HepG2 (cell line): ENCODE data around the gene CROT. TPM values are rescaled to one million over a fixed set of nuclear protein-coding genes. Genes with fewer than 3 reads are reported as not detected.

ENCODE experiments used
- ATAC-seq: fragments of 200-7000 bp; cut with Tn5 transposase; 3 replicates; pipeline ENCODE4 v1.9.1; 2020; ENCODE audit warnings: mild to moderate bottlenecking, moderate library complexity
- BruUV-seq: library from RNA; stranded (reverse); fragments of 400-500 nt; replicated peaks from 2 replicates; lab custom pipeline; 2021; lab: Mats Ljungman, UMichigan
- CTCF ChIA-PET: fragments of 300-600 bp; formaldehyde crosslinking; extraction: SDS; loops from one replicate; lab custom pipeline; 2021; ENCODE audit warnings: low total read pairs, inconsistent platforms, low intra/inter-chr PET ratio; lab: Yijun Ruan, JAX
- POLR2A ChIA-PET: fragments of 350-600 bp; sonication (Branson Sonifier 250); formaldehyde crosslinking; loops from one replicate; lab custom pipeline; 2020; ENCODE audit warnings: antibody characterized with exemption, inconsistent platforms; lab: Yijun Ruan, JAX
- DNase-seq: peaks from one replicate; pipeline ENCODE4 v3.0.0-alpha.2; 2015; ENCODE audit warnings: low spot score
- FAIRE-seq: peaks from 3 replicates; lab custom pipeline; 2011; peaks lifted over from hg19 to GRCh38; lab: Jason Lieb, UNC
- H2AFZ ChIP-seq: one replicate; pipeline ENCODE4 v1.6.1; 2011; ENCODE audit warnings: low read length, inconsistent platforms
- H3K27ac ChIP-seq: fragments of 300-600 bp; 3 replicates; pipeline ENCODE4 v1.8.0; 2011; ENCODE audit warnings: mixed run types, mild to moderate bottlenecking, mixed read lengths, low read length, inconsistent platforms; ENCODE audit not compliant: insufficient read depth; ENCODE audit errors: extremely low read length
- H3K27me3 ChIP-seq, 2 experiments: fragments of 200-600 bp in 1 of 2; 2 replicates in 1 of 2; 3 replicates in 1 of 2; pipeline versions ENCODE4 v1.6.0 to v1.8.0; 2011; ENCODE audit warnings: low read length in 2 of 2, mild to moderate bottlenecking in 2 of 2, moderate library complexity in 2 of 2, inconsistent platforms in 1 of 2; ENCODE audit not compliant: insufficient read depth in 2 of 2, control insufficient read depth in 1 of 2
- H3K36me3 ChIP-seq, 2 experiments: fragments of 200-600 bp in 1 of 2; replicated peaks in 1 of 2; 2 replicates in 1 of 2; 3 replicates in 1 of 2; pipeline versions ENCODE4 v1.5.1 to v1.8.0; 2011; ENCODE audit warnings: low read length in 2 of 2, inconsistent platforms in 1 of 2; ENCODE audit not compliant: insufficient read depth in 2 of 2, control insufficient read depth in 1 of 2
- H3K4me1 ChIP-seq: 2 replicates; pipeline ENCODE4 v1.5.1; 2012; ENCODE audit warnings: low read length, inconsistent platforms; ENCODE audit not compliant: insufficient read depth
- H3K4me2 ChIP-seq: 2 replicates; pipeline ENCODE4 v1.6.0; 2011; ENCODE audit warnings: low read depth, low read length, inconsistent platforms
- H3K4me3 ChIP-seq, 3 experiments: fragments of 200-600 bp in 1 of 3; sonication (generic), shearing (Covaris generic) in 1 of 3; replicated peaks in 1 of 3; 2 replicates each; pipeline ENCODE4 v1.5.1; 2011 to 2016; ENCODE audit warnings: low read length in 3 of 3, inconsistent platforms in 2 of 3, low read depth in 2 of 3, mild to moderate bottlenecking in 2 of 3, control low read depth in 1 of 3, mixed read lengths in 1 of 3; ENCODE audit not compliant: insufficient read depth in 1 of 3
- H3K79me2 ChIP-seq: one replicate; pipeline ENCODE4 v1.6.1; 2011; ENCODE audit warnings: low read length, inconsistent platforms; ENCODE audit not compliant: insufficient read depth
- H3K9ac ChIP-seq: 2 replicates; pipeline ENCODE4 v1.6.0; 2011; ENCODE audit warnings: mild to moderate bottlenecking, low read depth, low read length, inconsistent platforms; ENCODE audit not compliant: insufficient read depth
- H3K9me3 ChIP-seq: 2 replicates; pipeline ENCODE4 v1.5.1; 2012; ENCODE audit warnings: mild to moderate bottlenecking, low read length
- H4K20me1 ChIP-seq: 2 replicates; pipeline ENCODE4 v1.6.0; 2011; ENCODE audit warnings: inconsistent platforms, mild to moderate bottlenecking, low read length, moderate library complexity; ENCODE audit not compliant: insufficient read depth
- ARID2 ChIP-seq: sonication (generic); formaldehyde crosslinking; IDR thresholded peaks from 2 replicates; pipeline ENCODE4 v1.8.1; 2022; ENCODE audit warnings: mild to moderate bottlenecking, missing genetic modification reagents, borderline replicate concordance
- BORCS8-MEF2B ChIP-seq: sonication (generic); formaldehyde crosslinking; IDR thresholded peaks from 2 replicates; pipeline ENCODE4 v1.8.0; 2022; ENCODE audit warnings: mild to moderate bottlenecking, missing genetic modification reagents
- HHEX ChIP-seq: IDR thresholded peaks from 2 replicates; pipeline ENCODE4 v1.6.1; 2016; ENCODE audit warnings: control low read depth
- HNF1B ChIP-seq: sonication (generic); formaldehyde crosslinking; IDR thresholded peaks from 2 replicates; pipeline ENCODE4 v1.5.1; 2020; ENCODE audit warnings: mild to moderate bottlenecking, moderate library complexity, missing genetic modification reagents
- IKZF1 ChIP-seq: fragments of 450-650 bp; IDR thresholded peaks from 2 replicates; pipeline ENCODE4 v1.7.1; 2016
- JDP2 ChIP-seq: sonication (generic); formaldehyde crosslinking; IDR thresholded peaks from 2 replicates; pipeline ENCODE4 v1.8.1; 2022; ENCODE audit warnings: missing genetic modification reagents, borderline replicate concordance
- KDM5B ChIP-seq: sonication (generic); formaldehyde crosslinking; IDR thresholded peaks from 2 replicates; pipeline ENCODE4 v1.4.0; 2020; ENCODE audit warnings: missing genetic modification reagents, mild to moderate bottlenecking, borderline replicate concordance
- MTF2 ChIP-seq: sonication (generic); formaldehyde crosslinking; IDR thresholded peaks from 2 replicates; pipeline ENCODE4 v1.5.0; 2020; ENCODE audit warnings: missing genetic modification reagents, borderline replicate concordance
- RAD21 ChIP-seq: fragments of 450-650 bp; formaldehyde crosslinking; IDR thresholded peaks from 2 replicates; pipeline ENCODE4 v1.5.0; 2020; ENCODE audit warnings: mild to moderate bottlenecking
- SMYD3 ChIP-seq: sonication (generic); formaldehyde crosslinking; IDR thresholded peaks from 2 replicates; pipeline ENCODE4 v1.8.1; 2023; ENCODE audit warnings: mild to moderate bottlenecking, missing genetic modification reagents
- SP4 ChIP-seq: sonication (generic); formaldehyde crosslinking; IDR thresholded peaks from 2 replicates; pipeline ENCODE4 v1.8.1; 2023; ENCODE audit warnings: mild to moderate bottlenecking, missing genetic modification reagents
- SUZ12 ChIP-seq: fragments of 150-350 bp; IDR thresholded peaks from 2 replicates; pipeline ENCODE4 v1.6.1; 2014; ENCODE audit warnings: low read depth, low read length
- TAF15 ChIP-seq: fragments of 200-400 bp; formaldehyde crosslinking; IDR thresholded peaks from one replicate; pipeline ENCODE4 v1.6.1; 2018; ENCODE audit warnings: mild to moderate bottlenecking, low read depth, low read length; ENCODE audit not compliant: poor library complexity, severe bottlenecking
- ZFP91 ChIP-seq: sonication (generic); formaldehyde crosslinking; IDR thresholded peaks from 2 replicates; pipeline ENCODE4 v1.9.0; 2022; ENCODE audit warnings: missing genetic modification reagents, mild to moderate bottlenecking, borderline replicate concordance
- ZNF282 ChIP-seq: fragments of 450-650 bp; IDR thresholded peaks from 2 replicates; pipeline ENCODE4 v1.6.1; 2018; ENCODE audit not compliant: partially characterized antibody
- ZNF383 ChIP-seq: sonication (generic); formaldehyde crosslinking; IDR thresholded peaks from 2 replicates; pipeline ENCODE4 v1.4.0; 2020; ENCODE audit warnings: missing genetic modification reagents, mild to moderate bottlenecking, borderline replicate concordance
- WGBS: methylation state at CpG from one replicate; pipeline ENCODE4 v1.1.6; 2017; ENCODE audit warnings: low lambda C conversion rate; 5-methylcytosine and 5-hydroxymethylcytosine counted together
- in situ Hi-C: cut with HindIII; loops from 2 replicates; pipeline ENCODE4 v1.10.0; 2017; ENCODE audit warnings: low pct_unique_long_range_greater_than_20kb; ENCODE audit not compliant: extremely low pct_ligation_motif_present
- intact Hi-C: fragments of 100-400 bp; cut with micrococcal nuclease; formaldehyde crosslinking; loops from one replicate; pipeline ENCODE4 v1.10.0; 2022; ENCODE audit not compliant: unreplicated experiment
- polyA plus RNA-seq, 8 experiments: library from polyadenylated mRNA; depleted of rRNA in 3 of 8; stranded (reverse) in 7 of 8; unstranded in 1 of 8; fragments of >200 nt; fragmentation: Illumina TruSeq in 4 of 8; extraction: Trizol in 4 of 8; gene quantifications; 2 replicates each; pipeline versions ENCODE4 v1.2.1 to v1.2.3, GENCODE V29; 2011 to 2016; ENCODE audit warnings: low read depth in 4 of 8, missing spikeins in 1 of 8, mixed read lengths in 1 of 8; ENCODE audit not compliant: insufficient read depth in 1 of 8
- total RNA-seq, 5 experiments: library from RNA; depleted of rRNA; stranded (reverse); fragments of >200 nt; fragmentation: Illumina TruSeq; extraction: Trizol; gene quantifications; 2 replicates each; pipeline ENCODE4 v1.2.3, GENCODE V29; 2016; ENCODE audit warnings: low read depth in 1 of 5
- TF ChIP-seq, protein P1 (sequence below): sonication (generic); formaldehyde crosslinking; IDR thresholded peaks from 2 replicates; pipeline ENCODE4 v1.5.0; 2020; ENCODE audit warnings: mild to moderate bottlenecking, missing genetic modification reagents

Gene CROT
- total and polyA plus RNA-seq, 2 of the 13 experiments (the other 11 are each of a cell fraction or from before 2014, with no cell fraction given) = 5.0 to 13.7 TPM

- WGBS = 93% methylated on average over 2 of the region's 2 CpGs
- Histone ChIP-seq H3K27me3 (no peaks in the 10 kb centered on the region), H3K9ac (no peak overlapping the region), H4K20me1 (no peaks in the 10 kb centered on the region), H3K4me2 (no peak overlapping the region), H3K4me3 (no peak overlapping the region), H3K27ac (no peak overlapping the region)
- BruUV-seq = no TSS peak
- in situ Hi-C loops = no loop called here
- no peak for ATAC-seq
- CTCF ChIA-PET = no interaction called here
- TF ChIP-seq JDP2 = no peak
- TF ChIP-seq BORCS8-MEF2B (CRISPR knock-in tag) = no peak
- no peak for TF ChIP-seq ZNF383 (CRISPR knock-in tag)
- TF ChIP-seq, protein P1, sequence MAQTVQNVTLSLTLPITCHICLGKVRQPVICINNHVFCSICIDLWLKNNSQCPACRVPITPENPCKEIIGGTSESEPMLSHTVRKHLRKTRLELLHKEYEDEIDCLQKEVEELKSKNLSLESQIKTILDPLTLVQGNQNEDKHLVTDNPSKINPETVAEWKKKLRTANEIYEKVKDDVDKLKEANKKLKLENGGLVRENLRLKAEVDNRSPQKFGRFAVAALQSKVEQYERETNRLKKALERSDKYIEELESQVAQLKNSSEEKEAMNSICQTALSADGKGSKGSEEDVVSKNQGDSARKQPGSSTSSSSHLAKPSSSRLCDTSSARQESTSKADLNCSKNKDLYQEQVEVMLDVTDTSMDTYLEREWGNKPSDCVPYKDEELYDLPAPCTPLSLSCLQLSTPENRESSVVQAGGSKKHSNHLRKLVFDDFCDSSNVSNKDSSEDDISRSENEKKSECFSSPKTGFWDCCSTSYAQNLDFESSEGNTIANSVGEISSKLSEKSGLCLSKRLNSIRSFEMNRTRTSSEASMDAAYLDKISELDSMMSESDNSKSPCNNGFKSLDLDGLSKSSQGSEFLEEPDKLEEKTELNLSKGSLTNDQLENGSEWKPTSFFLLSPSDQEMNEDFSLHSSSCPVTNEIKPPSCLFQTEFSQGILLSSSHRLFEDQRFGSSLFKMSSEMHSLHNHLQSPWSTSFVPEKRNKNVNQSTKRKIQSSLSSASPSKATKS (CRISPR knock-in tag) = no peak
- no peak for TF ChIP-seq HNF1B (CRISPR knock-in tag)
- no peak for TF ChIP-seq ARID2 (CRISPR knock-in tag)
- TF ChIP-seq KDM5B = no peak
- TF ChIP-seq TAF15 = no peak
- TF ChIP-seq SP4 (CRISPR knock-in tag) = no peak
- TF ChIP-seq MTF2 = no peak
- no peak for TF ChIP-seq ZNF282
- no peak for TF ChIP-seq IKZF1
- no peak for TF ChIP-seq RAD21 (CRISPR knock-in tag)
- no peak for TF ChIP-seq SMYD3
- no peak for TF ChIP-seq SUZ12
- no peak for TF ChIP-seq HHEX
- no peak for TF ChIP-seq ZFP91 (CRISPR knock-in tag)
- TF ChIP-seq, all 625 proteins: peak for 0
- Histone ChIP-seq H3K36me3 (no peaks in the 10 kb centered on the region), H3K79me2 (no peaks in the 10 kb centered on the region), H3K4me1 (peaks cover 6% of the 10 kb centered on the region), H3K9me3 (peaks cover 48% of the 10 kb centered on the region), H2AFZ (no peak overlapping the region)
- DNase-seq (no peak), FAIRE-seq (no peak)
- POLR2A ChIA-PET = no interaction called here
- intact Hi-C loops = no loop called here
These were observed 19.7 kb upstream of the CROT start for GRCh38 chr7:87325576-87326370.
